NB4 (cell line): ENCODE results near the gene HOXB1.

Experiments
- CTCF ChIP-seq: IDR thresholded peaks from one replicate; pipeline ENCODE4 v1.5.1; 2012; ENCODE audit warnings: low read depth, low read length
- POLR2A ChIP-seq: IDR thresholded peaks from 2 replicates; pipeline ENCODE4 v1.6.1; 2011; ENCODE audit warnings: mild to moderate bottlenecking; ENCODE audit not compliant: insufficient read length; ENCODE audit errors: extremely low read depth

DNA sequence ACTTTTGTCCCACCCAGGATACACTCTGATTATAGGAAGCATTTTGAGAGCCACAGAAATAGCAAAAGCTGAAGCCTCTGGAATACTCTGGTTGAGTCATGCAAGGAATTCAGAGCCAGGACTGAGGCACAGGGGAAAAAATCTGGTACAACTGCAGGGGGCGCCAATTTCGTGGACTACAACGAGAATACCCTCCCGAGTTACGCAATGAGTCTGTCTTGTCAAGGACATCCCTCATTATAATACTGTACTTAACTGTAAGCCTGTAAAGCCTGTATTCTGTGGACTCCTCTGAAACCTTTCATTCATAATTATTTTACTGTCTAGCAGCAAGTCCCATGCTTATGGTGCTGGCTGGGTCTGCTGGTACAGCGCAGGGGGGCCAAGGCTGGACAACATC, 7.8 kb downstream of the HOXB1 start:
- no peak for TF ChIP-seq CTCF
- TF ChIP-seq POLR2A = no peak
